Measurements from ENCODE around the gene ALDH1A1. TPM values are rescaled to one million over a fixed set of nuclear protein-coding genes. Genes with fewer than 3 reads are reported as not detected.

ALDH1A1 gene
- polyA plus RNA-seq, 1 of the 3 experiments (the other 2 are of a cell fraction), result 0.03 TPM

DNA sequence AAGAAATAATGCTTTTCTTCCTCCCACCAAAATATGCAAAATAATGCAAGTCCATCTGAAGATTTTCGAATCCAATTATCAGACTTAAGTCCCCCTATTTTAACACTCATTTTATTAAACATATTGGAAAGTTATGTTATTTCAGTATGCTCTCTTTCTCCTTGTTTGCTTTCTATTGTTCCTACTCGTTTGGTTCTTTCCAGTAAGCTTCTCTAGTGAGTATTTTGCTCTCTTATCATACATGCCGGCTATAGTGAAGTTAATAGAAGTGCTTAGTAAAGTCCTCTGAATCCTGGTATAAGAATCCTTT, 517 bp downstream of the ALDH1A1 start:
- H3K4me3 ChIP-seq (ENCODE audit: low read depth in 2 of 2, low read length in 1 of 2), result no peak overlapping the region
- no peak overlapping the region for H3K4me2 ChIP-seq
- 0% methylated on average over 3 of the region's 3 CpGs for WGBS (ENCODE audit: low lambda C conversion rate)

More for the DNA sequence above, 517 bp downstream of the ALDH1A1 start:
- Histone ChIP-seq H3K27ac (ENCODE audit: low read depth in 2 of 2, low read length in 1 of 2) (no peak overlapping the region), H3K9me2 (no peaks in the 10 kb centered on the region), H3K4me1 (ENCODE audit: control insufficient read depth in 1 of 2, insufficient read depth in 2 of 2, low read depth in 1 of 2, low read length in 1 of 2) (no peaks in the 10 kb centered on the region), H2AFZ (ENCODE audit: low read depth) (no peak overlapping the region), H4K20me1 (ENCODE audit: insufficient read depth) (no peaks in the 10 kb centered on the region), H3K9me3 (no peaks in the 10 kb centered on the region), H3K9ac (no peak overlapping the region), H3K27me3 (ENCODE audit: insufficient read depth) (peaks cover 13% of the 10 kb centered on the region; the same call in 1 of the 2 replicates), H3F3A (replicated peaks; ENCODE audit: insufficient read depth) (no peaks in the 10 kb centered on the region), H3K36me3 (replicated peaks in 1 of 2; ENCODE audit: control insufficient read depth in 1 of 2, insufficient read depth in 2 of 2, low read length in 1 of 2) (no peaks in the 10 kb centered on the region), H3K79me2 (ENCODE audit: insufficient read depth) (no peaks in the 10 kb centered on the region)
- POLR2A ChIA-PET, result no interaction called here
- CTCF ChIA-PET, result no interaction called here
- TF ChIP-seq NFIC (IDR thresholded peaks at IDR 0.05; ENCODE audit: borderline replicate concordance), result no peak
- no peak for TF ChIP-seq MXI1 (IDR thresholded peaks at IDR 0.05; ENCODE audit: low read depth, low read length)
- no peak for TF ChIP-seq JUND (IDR thresholded peaks at IDR 0.05)
- TF ChIP-seq EP300 (IDR thresholded peaks at IDR 0.05; ENCODE audit: borderline replicate concordance in 1 of 2, low read depth in 1 of 2, low read length in 1 of 2), result no peak
- no peak for TF ChIP-seq NRF1 (IDR thresholded peaks at IDR 0.05; ENCODE audit: low read depth, low read length)
- TF ChIP-seq SIN3A (IDR thresholded peaks at IDR 0.05; ENCODE audit: borderline replicate concordance, low read depth, low read length), result no peak
- TF ChIP-seq, protein P1, sequence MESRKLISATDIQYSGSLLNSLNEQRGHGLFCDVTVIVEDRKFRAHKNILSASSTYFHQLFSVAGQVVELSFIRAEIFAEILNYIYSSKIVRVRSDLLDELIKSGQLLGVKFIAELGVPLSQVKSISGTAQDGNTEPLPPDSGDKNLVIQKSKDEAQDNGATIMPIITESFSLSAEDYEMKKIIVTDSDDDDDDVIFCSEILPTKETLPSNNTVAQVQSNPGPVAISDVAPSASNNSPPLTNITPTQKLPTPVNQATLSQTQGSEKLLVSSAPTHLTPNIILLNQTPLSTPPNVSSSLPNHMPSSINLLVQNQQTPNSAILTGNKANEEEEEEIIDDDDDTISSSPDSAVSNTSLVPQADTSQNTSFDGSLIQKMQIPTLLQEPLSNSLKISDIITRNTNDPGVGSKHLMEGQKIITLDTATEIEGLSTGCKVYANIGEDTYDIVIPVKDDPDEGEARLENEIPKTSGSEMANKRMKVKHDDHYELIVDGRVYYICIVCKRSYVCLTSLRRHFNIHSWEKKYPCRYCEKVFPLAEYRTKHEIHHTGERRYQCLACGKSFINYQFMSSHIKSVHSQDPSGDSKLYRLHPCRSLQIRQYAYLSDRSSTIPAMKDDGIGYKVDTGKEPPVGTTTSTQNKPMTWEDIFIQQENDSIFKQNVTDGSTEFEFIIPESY (IDR thresholded peaks at IDR 0.05; ENCODE audit: borderline replicate concordance, low read depth), result no peak
- no peak for TF ChIP-seq POLR2AphosphoS5 (IDR thresholded peaks at IDR 0.05; ENCODE audit: low read depth, low read length)
- TF ChIP-seq, protein P2, sequence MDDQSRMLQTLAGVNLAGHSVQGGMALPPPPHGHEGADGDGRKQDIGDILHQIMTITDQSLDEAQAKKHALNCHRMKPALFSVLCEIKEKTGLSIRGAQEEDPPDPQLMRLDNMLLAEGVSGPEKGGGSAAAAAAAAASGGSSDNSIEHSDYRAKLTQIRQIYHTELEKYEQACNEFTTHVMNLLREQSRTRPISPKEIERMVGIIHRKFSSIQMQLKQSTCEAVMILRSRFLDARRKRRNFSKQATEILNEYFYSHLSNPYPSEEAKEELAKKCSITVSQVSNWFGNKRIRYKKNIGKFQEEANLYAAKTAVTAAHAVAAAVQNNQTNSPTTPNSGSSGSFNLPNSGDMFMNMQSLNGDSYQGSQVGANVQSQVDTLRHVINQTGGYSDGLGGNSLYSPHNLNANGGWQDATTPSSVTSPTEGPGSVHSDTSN (IDR thresholded peaks at IDR 0.05), result no peak
- no peak for TF ChIP-seq RXRA (IDR thresholded peaks at IDR 0.05; ENCODE audit: borderline replicate concordance, low read depth)
- no peak for TF ChIP-seq SMC3 (IDR thresholded peaks at IDR 0.05; ENCODE audit: low read depth, low read length)
- TF ChIP-seq, protein P3, sequence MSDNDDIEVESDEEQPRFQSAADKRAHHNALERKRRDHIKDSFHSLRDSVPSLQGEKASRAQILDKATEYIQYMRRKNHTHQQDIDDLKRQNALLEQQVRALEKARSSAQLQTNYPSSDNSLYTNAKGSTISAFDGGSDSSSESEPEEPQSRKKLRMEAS (IDR thresholded peaks at IDR 0.05; ENCODE audit: low read depth), result no peak
- no peak for TF ChIP-seq MEF2A (IDR thresholded peaks at IDR 0.05; ENCODE audit: borderline replicate concordance, low read depth)
- TF ChIP-seq, protein P4, sequence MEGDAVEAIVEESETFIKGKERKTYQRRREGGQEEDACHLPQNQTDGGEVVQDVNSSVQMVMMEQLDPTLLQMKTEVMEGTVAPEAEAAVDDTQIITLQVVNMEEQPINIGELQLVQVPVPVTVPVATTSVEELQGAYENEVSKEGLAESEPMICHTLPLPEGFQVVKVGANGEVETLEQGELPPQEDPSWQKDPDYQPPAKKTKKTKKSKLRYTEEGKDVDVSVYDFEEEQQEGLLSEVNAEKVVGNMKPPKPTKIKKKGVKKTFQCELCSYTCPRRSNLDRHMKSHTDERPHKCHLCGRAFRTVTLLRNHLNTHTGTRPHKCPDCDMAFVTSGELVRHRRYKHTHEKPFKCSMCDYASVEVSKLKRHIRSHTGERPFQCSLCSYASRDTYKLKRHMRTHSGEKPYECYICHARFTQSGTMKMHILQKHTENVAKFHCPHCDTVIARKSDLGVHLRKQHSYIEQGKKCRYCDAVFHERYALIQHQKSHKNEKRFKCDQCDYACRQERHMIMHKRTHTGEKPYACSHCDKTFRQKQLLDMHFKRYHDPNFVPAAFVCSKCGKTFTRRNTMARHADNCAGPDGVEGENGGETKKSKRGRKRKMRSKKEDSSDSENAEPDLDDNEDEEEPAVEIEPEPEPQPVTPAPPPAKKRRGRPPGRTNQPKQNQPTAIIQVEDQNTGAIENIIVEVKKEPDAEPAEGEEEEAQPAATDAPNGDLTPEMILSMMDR (IDR thresholded peaks at IDR 0.05), result no peak
- TF ChIP-seq TCF12 (IDR thresholded peaks at IDR 0.05), result no peak
- no peak for TF ChIP-seq TEAD4 (IDR thresholded peaks at IDR 0.05; ENCODE audit: borderline replicate concordance, insufficient read depth)
- TF ChIP-seq, protein P5, sequence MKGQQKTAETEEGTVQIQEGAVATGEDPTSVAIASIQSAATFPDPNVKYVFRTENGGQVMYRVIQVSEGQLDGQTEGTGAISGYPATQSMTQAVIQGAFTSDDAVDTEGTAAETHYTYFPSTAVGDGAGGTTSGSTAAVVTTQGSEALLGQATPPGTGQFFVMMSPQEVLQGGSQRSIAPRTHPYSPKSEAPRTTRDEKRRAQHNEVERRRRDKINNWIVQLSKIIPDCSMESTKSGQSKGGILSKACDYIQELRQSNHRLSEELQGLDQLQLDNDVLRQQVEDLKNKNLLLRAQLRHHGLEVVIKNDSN (IDR thresholded peaks at IDR 0.05; ENCODE audit: borderline replicate concordance, low read depth), result no peak
- TF ChIP-seq RFX5 (IDR thresholded peaks at IDR 0.05; ENCODE audit: low read length), result no peak
- no peak for TF ChIP-seq FOXM1 (IDR thresholded peaks at IDR 0.05; ENCODE audit: low read depth)
- DNase-seq, result no peak
